Medulla oblongata (tissue), 1 donor: ENCODE data around the gene MOBP.
"Not testable (repeated sequence)": the region's sequence is repeated elsewhere in the genome, so short reads cannot be mapped to it uniquely, and the experiment has no call there.

ENCODE experiments used
- DNase-seq: peaks from one replicate; pipeline ENCODE4 v3.0.0-alpha.2; 2015; ENCODE audit errors: extremely low spot score

The MOBP gene

DNA sequence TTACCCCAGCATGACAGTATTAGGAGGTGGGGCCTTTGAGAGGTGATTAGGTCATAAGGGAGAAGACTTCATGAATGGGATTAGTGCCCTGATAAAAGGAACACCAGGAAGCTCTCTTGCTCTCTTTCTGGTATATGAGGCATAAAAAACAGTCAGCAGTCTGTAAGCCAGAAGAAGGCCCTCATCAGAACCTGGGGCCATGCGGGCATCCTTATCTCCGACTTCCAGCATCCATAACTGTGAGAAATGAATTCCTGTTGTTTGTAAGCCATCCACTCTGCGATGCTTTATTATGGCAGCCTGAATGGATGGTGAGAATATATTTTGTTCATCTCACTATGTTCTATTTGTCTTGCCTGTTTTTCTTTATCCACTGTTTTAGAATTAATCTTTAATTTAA lies 17.7 kb upstream of the MOBP start:
- DNase-seq = no peak

DNA sequence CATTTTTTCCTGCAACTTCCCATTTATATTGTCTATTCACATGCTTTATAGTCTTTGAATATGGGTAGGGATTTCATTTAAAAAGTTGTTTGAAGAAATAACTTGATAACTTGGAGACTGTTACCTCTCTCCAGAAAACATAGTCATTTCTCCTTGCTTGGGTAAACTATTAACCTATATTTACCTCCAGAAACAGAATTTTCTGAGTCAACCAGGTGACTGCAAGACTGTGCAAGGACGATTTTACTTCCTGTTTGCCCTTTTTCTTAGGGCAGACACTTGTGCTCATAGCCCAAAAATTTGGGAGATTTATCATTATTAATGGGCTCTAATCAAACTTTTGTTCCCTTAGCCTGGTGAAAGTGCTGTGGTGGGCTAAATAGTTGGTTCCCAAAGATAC lies 14.3 kb upstream of the MOBP start:
- DNase-seq = no peak

DNA sequence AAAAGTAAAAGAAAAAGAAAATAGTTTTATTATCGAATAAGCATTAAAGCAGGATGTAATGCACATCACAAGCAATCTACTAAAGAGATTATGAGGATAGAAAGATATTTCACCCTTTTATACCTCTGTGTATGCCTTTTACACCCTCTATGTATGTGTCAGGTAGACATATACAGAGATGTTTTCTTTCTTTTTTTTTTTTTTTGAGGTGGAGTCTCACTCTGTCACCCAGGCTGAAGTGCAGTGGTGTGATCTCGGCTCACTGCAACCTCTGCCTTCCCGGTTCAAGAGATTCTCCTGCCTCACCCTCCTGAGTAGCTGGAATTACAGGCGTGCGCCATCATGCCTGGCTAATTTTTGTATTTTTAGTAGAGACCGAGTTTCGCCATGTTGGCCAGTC lies 13.6 kb upstream of the MOBP start:
- DNase-seq = not testable (repeated sequence)

DNA sequence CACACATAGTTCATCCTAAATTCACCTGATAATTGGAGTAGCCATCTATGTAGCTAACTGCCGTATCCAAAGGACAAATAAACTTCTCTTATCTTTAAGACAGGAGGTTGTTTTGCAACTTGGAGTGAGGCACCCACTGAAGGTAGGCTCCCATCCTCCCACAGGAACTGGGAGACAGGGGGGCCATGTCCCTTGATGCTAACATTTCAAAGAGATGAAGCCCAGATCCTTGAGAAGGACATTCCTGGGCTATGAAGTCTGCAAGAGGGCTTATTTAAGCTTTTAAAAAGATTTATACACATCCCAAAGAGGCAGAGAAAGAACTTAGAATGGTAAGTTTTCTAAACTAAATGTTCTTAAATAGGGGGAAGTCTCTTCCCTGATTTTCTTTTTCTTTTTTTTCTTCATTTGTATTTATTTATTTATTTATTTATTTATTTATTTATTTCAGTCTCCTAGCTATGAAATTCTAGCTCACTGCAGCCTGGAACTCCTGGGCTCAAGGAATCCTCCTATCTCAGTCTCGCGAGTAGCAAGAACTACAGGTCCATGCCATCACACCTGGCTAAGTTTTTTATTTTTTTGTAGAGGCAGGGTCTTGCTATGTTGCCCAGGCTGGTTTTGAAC lies 12.8 kb upstream of the MOBP start:
- no peak for DNase-seq

DNA sequence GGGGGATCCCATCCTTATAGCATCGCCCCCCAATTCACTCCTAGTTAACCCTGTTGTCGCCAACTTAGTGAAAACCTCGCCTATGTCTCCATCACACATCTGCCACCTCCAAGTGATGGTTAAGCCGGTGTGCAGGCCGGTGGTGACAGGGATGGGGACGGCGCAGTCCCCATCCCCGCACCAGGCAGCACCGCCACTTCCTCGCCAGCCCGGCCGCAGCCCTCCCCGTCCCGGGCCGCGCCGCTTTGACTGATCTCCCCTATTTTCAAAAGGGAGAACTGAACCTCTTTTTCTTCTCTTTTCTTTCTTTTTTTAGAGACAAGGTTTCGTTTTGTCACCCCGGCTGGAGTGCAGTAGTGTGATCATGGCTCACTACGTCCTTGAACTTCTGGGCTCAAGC lies 11.3 kb upstream of the MOBP start:
- no peak for DNase-seq

DNA sequence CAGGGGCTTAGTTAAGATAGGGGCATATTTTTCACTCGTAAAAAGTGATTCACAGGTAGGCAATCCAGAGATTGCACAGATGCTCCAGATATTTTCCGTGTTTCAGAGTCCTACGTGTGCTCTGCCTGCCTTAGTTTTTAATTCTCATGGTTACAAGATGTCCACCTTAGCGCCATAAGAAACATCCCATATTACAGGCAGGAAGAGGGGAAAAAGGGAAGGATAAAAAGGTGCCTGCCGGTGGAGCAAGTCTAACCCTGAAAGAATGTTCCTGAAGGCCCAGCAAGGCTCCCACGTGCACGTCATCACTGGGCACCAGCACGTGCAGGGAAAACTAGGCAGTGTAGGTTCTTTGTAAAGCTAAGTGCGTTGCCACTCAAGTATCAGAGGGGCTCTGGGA lies 10.1 kb upstream of the MOBP start:
- DNase-seq = no peak

DNA sequence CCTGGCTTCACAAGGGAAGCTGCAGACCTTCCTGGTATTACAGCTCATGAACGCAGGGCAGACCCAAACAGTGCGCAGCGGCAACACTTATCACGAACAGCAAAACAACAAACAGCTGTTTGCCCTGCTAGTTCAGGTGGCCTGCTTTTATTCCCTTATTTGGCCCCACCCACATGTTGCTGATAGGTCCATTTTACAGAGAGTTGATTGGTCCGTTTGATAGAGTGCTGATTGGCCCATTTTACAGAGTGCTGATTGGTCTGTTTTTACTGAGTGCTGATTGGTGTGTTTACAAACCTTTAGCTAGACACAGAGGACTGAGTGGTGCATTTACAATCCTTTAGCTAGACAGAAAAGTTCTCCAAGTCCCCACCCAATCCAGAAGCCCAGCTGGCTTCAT lies 8.9 kb upstream of the MOBP start:
- DNase-seq = not testable (repeated sequence)

DNA sequence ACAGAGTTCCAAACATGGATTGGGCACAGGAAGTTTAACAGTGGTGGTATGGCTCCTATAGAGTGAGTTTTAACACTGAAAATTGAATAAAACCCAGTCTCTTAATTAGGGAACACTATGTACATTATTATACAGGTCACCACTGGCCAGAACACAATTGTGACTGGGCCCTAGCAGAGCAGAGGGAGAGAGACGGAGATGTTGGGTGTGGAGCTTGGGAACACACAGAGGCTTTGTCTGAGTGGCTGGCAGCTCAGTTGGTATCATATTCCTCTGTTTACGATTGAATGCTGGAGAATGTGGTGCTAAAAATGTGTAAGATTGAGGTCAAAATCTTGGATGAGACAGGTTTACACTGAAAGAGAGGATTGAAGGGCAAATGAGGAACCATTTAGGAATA lies 6.8 kb upstream of the MOBP start:
- DNase-seq = peak; percentile 90

DNA sequence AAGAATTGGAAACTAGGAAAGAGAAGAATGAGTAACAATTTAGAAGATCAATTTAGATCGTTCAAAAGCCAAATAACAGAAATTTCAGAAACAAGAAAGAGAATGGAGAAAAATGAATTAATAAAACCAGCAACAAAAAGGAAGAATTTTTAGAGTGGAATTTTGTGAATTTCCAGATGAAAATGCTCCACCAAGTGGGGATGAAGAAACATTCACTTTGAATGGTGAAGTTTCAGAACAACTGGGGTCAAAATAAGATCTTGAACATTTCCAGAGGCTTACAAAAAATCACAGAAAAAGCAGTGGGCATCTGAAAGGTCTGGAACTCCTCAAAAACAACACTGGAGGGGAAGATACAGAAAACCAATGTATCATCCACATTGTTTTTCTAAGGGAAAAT lies 4.2 kb upstream of the MOBP start:
- DNase-seq = no peak

DNA sequence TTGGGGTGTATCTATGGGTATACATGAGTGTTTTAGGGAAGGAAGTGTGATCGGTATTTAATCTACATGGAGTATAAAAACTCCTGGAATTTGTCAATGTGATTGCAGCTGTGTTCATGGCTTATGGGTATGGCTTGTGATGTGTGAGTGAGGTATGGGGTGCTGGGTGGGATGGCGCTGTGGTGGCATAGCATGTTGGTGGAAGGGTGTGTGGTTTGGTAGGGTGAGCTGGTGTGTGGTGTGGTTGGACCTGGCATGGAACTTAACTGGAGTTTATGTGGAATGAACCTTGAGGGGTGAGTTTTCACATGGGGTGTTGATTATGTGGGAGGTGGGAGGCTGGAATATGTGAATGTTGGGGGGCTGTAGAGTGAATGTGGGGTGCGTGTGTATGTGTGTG lies 492 bp upstream of the MOBP start:
- DNase-seq = no peak

DNA sequence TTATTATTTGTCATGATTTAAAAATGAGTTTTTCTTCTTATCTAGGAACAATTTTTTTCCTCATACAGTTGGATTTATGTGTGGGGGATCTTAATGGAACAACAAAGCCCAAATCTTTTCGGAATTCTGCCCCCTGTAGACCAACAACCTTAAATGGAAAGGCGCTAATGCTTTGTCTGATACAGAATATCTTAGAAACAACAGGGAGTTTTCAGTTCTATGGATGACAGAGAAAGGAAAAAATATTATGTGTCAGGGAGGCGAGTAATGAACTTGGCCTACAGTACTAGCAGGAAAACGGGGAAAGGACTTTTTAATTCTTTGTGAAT lies 592 bp downstream of the MOBP start:
- DNase-seq = peak; percentile 78

DNA sequence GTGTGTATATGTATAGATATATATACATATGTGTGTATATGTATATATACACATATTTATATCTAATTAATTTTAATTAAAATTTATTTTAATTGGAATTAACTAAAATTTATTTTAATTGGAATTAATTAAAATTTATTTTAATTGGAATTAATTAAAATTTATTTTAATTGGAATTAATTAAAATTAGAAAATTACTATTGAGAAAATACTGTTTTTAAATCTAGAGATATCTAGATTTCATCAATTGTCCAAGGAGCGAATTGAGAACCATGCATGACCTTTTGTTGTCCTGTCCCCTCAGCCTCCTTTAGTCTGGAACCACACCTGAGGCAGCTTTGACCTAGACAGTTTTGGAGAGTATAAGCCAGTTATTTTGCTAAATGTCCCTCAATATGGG lies 1.8 kb downstream of the MOBP start:
- no peak for DNase-seq

DNA sequence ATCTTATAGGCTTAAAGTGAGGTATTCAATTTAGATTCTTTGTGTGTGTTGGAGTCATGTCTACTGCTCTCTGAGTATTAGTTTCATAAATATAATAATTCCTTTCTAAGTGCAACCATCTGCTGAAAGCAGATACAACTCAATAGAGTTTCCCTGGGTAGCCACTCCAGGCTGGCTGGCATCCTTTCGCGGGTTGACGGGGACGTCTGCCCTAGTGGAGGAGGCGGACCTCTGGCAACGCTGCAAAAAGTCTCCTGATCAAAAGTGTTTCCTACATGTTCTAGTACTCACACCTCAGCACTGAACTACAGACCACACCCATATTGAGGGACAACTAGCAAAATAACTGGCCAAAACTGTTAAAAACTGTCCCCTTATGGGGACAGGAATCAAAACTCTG lies 2.5 kb downstream of the MOBP start:
- no peak for DNase-seq

DNA sequence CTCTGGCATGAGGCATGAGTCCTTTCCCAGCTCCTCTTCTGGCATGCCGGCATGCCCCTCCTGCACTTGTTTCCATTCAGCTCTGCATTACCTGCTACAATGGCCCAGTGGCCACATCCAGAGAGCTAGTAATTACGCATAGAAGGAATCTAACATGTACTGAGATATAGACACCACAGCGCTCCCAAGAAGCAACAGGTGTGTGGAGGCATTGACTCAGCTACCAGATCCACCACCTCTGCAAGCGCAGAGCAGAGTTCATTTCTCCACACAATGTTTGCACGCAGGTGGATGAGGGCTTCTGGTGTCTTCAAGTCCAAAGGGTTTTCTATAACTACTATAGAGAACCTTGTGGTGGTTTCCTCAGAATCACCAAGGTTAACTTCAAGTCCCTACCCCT lies 4.2 kb downstream of the MOBP start:
- DNase-seq = no peak

DNA sequence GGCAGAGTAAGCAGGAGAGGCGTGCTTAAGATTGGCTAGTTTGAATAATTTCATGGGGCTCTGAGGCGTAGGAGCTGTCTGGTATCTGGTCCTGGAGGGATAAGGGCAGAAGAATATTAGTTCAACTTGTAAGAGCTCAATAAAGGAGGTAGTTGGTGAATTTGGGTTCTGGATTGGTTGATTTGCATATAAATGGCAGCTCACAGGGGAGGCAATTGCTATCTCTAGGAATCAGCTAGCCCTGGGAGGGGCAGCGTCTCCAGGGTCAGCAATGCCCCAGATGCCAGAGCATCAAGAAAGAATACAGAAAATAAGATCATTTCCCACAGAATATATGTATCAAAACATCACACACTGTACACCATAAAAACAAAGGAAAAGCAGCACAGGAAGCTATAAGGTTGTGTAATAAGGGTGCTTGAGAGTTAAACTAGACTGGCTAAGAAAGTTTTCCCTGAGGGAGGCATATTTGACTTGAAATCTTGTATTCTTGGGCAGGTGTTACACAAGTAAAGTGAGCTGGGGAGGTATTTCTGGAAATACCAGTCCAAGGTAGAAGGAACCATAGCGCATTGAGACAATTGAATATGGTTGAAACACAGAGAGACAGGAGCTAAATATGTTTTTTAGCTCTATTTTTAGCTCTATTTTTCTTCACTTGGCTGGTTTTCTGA lies 6.1 kb downstream of the MOBP start:
- DNase-seq = no peak

DNA sequence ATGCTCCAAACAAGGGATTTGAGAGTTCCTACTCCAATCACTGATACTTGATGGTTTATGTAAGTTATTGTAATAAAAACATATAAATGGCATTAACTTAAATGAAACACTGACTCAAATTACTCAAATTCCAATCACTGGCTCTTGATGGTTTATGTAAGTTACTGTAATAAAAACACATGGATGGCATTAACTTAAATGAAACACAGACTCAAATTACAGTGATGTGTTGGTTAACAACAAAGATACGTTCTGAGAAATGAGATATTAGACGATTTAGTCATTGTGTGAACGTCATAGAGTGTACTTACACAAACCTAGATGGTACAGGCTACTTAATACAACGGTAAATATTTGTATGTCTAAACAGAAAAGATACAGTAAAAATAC lies 6.6 kb downstream of the MOBP start:
- no peak for DNase-seq

DNA sequence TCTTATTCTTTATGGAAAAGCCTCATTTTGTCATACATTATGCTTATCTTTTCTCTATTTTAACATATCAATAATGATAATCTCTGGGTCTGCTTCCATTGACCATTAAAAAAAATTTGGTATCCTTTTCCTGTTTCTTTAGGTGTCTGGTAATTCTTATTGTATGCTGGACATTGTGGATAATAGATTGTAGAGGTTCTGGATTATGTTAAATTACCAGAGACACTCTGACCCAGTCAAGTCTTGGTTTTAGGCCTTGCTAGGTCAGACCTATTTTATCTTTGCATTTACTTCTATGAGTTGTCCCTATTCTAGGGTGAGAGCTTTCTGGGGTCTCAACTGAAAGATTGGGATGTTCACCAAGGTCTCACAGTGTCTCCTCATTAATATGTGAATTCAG lies 9.3 kb downstream of the MOBP start:
- DNase-seq = no peak

DNA sequence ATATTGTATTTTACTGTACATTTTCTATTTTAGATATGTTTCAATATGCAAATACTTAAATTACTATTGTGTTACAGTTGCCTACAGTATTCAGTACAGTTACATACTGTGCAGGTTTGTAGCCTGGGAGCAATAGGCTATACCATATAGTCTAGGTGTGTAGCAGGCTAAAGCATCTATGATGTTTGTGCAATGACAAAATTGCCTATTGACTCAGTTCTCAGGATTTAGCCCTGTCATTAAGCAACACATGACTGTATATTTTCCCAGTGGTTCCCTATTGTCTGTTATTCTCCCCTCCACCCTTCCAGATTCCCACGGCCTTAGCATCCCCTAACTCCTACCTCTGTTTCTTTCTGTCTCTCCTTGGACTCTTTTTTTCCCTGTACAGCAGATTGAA lies 10.7 kb downstream of the MOBP start:
- DNase-seq = no peak

DNA sequence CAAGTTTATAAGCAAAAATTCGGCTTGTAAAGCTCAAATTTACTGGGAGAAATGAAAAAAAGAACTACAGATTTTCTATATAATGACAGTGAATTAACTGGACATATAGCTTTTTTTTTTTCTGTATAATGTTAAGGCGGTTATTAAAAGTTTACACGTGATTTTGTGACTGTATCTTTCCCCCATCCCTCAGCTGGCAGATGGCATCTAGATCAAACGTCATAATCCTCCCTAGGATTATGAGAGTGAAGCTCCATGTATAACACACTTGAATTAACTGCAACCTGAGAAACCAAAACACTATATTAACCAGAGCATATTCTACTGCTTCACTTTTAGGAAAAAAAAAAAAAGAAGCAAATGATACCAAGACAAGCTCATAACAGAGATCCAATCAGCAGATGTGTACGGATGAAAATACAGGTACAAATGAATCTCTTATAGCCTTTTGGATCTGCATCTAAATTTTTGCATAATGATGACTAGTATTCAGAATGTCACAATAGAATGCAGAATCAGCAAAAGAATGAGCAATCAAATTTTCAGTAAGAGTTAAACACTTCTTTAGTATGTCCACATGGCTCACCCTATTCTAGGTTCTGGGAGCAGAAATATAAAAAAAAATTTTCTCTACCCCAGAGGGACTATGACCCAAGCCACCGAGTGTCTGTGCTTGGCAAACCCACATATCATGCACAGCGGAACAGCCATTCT lies 12.4 kb downstream of the MOBP start:
- DNase-seq = no peak

DNA sequence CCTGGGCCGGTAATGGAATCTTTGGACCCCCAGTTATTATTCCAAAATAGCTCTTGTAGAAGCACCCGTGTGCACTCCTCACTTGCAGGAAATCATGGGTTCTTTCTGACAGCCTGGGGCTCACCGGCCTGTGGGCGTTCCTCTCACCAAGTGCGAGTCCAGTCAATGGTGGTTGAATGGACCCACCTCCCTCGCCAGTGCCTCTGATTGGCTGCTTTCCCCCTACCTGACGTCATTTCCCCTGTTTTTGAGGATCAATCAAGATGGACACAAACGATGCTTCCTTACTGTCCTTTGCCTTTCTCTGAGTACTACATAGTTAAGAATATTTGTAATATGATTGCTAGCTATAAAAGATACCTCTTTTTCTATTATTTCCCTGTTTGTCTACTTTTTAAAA lies 18.1 kb downstream of the MOBP start:
- no peak for DNase-seq

DNA sequence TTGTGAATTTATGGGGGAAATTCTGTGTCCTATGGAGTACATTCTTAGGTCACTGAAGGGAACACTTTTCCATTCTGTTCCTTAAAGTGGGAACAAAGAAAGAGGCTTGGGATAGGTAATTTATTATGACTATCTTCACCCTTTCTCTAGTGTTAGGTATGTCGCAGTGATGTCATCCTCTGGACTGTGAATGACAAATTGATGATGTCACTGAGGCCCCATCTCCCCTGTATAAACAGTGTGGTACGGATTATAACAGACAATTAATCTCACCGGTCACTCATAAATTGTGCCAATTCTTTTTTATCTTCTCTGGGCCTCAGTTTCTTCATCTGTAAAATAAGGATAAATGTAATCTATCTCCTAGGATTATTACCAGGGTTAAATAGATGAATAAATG lies 23.5 kb downstream of the MOBP start:
- DNase-seq = no peak

DNA sequence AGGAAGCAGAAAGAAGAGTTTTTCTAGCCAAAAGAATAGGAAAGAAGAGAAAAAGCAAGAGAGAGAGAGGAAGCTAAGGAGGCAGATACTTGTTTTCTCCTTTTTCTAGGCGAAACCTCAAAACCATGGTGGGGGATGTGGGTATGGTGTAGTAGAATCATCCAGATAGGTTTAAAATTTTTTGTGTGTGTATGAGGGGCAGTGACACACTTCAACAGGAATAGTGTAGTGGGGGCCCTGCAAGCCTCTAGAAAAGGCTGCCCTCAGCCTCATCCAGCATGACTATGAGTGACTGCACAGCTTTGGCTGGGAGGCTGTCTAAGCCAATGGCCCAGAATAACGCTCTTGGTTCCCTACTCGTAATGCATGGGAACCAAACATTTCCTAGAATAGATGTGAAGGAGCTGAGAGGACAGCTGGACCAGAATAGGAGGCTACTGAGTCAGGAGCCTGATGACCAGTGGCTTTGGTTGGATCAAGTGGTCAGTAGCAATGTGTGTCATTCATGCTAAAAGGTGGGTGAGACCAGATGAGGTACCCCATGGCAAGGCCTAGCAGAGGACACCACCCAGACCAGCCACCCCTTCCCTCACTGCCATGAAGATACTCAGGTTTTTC lies 24.4 kb downstream of the MOBP start:
- DNase-seq = no peak

DNA sequence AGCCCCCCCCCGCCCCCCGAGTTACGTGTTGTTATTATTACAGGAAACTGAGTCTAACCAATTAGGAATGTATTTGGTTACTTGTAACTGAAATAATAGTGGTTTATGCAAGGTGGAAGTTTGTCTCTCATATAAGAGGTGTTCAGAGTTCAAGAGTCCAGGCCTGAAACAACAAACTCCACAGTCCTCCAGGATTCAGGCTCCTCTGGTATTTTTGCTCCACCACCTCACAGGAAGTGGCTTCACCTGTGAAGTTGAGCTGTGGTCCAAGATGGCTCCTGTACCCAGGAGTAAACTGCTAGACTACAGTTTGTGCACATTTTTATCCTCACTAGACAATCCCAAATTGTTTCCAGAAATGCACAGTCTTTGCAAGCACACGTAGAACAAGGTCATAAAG lies 27.3 kb downstream of the MOBP start:
- no peak for DNase-seq
